NCI-H146 (cell line): Measurements from ENCODE around the gene TSPAN32.

Source experiments
- DNase-seq: peaks from one replicate; lab custom pipeline; 2025; lab: John Stamatoyannopoulos, UW

The TSPAN32 gene

DNA sequence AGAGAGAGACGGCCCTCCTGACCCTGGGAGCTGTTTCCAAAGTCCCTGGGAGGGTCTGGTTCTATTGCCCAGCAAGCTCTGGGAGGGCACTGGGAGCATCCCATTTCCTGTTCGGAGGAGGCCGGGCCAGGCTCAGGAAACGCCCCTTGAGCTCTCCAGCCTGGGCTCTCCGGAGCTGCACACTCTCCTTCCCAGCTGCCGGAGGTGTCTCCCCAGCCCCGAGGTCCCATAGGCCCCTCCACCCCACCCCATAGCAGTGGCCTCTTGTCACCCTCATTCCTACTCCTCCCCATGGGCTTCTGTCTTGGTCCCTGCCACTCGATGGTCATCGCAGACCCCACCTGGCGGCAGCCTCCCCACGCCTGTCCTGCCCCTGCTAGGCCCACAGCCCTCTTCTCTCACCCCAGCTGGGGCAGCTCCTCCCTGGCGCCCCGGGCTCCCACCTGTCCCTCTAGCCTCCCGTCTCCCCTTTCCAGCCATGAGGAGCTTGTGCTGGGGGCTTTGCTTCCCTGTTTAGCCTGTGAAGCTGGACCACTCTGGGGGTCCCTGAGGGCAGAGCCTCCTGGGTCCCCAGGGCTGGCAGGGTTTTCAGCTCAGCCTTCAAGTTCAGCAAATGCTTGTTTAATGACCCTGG is 2.8 kb downstream of the TSPAN32 start:
- no peak for DNase-seq

DNA sequence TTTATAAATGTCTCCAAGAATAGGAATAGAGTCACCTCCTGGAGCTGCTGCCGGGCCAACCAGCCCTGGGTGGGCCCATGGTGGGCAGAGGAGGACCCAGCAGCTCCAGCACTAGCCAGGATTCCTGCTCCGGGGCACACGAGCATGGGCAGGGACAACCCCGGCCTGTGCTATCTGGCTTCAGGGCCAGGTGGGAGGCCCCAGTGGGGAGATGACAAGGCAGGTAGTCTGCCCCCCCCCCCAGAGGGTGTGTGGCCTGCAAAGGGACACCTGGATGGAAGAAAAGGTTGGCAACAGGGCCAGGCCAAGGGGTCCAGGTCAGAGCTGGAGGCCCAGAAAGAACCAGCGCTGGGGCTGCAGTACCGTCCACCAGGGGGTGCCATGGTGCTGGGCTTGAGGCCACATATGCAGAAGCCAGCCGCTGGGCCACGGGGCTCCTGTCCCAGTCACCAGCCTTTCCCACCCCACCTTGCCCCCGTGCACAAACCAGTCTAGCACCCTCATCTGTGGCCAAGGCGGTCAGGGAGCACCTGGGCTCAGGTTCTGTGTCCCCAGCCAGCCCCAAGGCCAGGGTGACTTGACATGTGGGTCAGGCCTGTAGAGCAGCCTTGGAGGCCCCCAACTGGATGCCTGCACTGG is 3.4 kb downstream of the TSPAN32 start:
- peak; percentile 68 for DNase-seq

DNA sequence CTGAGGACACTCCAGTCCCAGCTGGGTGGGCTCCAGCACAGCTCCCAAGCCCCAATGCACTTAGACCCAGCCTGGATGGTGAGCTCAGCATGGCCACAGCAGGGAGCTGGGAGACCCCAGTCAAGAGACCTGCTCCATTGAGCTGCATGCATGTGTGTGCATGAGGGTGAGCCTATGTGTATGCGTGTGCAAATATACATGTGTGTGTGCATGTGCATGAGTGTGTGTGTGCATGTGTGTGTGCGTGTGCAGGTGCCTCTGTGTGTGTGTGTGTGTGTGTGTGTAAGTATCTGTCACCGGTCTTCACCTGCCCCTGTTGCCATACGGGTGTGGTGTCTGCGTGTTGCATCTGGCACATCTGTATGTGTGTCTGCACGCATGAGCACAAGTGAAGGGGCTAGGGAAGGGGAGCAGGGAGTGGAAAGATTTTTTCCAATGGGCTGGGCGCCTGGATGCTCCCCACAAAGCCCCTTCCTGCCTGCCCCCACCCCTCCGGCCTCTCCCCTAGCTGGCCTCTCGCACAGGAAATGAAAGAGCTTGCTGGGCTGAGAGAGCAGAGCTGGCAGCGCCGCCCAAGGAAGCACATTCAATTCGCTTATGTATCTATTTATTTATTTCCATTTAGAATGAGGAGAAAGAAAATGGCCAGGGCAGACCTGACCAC is 4.1 kb downstream of the TSPAN32 start:
- no peak for DNase-seq

DNA sequence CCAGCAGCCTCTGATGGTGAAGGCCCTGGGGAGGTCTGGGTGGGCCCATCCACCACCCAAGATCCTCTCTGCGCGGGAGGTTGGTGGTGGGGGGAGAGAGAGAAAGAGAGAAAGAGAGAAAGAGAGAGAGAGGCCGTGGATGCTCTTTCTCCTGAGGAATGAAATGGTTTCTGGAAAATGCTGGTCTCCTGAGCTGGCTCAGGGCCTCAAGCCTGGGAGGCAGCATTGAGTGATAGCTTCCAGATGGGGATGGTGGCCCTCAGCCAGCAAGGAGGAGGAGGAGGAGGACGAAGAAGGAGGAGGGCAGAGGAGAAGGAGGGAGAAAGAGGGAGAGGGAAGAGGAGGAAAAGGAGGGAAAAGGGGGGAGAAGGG is 4.6 kb downstream of the TSPAN32 start:
- no peak for DNase-seq

DNA sequence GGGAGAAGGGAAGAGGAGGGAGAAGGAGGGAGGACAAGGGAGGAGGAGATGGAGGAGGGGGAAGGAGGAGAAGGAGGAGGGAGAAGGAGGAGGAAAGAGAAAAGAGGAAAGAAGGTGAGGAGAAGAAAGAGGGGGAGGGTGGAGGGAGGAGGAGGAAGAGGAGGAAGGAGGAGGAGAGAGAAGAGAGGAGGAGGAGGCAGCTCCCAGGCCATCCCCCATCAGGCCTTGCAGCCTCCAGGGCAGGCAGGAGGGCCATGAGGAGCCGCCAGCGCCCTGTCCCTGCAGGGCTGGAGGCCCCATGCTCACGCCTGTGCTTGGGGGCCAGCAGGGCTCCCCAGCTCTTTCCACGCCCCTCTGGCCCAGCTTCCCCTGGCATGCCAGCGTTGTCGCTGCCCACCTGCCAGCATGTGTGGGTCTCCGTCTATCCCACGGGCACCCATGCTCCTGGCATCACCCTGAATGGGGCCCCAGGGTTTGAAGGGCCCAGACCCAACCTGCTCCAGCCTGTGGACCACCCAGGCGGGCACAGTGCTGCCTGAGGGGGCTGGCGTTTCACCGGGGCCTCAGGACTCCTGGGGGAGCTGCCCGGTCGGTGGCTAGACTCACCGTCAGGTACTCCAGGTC is 5.2 kb downstream of the TSPAN32 start:
- no peak for DNase-seq

DNA sequence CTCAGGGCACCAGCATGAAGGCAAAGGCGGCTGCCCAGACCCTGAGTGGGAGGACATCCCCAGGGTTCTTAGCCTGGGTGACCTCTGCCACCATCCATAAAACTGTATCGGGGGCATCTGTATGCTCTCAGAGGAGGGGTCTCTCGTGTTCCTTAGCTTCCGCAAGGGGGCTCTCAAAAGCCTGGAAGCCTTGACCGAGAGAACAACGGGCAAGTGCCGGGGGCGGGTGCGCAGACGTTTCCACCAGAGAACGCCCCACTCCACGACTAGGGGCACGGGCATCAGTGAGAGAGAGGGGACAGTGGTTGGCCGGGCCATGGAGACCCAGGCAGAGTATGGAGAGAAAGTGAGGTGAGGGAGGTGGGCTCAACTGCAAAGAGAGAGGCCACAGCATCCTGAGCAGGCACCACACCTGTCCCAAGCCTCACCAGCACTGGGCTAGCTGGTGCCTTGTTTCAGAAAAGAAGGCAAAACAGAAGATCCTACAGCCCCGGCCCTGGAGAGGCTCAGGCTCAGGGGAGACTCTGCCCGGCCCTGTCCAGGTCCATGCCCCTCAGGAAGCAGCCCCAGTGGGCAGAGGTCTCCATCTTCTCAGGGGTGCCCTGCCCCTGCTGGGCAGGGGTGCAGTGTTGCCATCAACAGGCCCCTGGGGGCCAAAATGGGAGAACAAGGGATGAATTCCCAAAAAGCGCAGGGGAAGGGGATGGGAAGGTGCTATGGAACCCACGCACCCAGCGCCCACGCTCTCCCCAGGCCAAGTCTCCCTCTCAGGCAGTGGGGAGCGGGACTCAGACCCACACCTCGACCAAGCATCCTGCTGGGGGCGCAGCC is 5.9 kb downstream of the TSPAN32 start:
- DNase-seq = no peak

DNA sequence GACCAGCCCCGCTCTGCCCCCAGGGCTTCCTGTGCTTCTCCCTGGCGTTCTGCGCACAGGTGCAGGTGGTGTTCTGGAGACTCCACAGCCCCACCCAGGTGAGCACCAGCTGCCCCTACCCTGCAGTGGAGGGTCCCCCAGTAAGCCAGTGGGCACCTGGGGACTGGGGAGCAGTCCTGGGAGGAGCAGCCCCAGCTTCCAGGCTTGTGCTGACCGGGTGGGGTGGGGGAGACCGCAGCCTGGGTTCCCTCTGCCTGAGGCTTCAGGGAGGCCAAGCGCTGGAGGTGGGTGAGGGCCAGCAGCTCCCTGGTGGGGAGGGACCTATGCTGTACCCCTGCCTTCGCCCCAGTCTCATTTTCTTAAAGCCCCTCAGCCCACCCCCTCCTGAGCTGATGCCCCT is 6.9 kb downstream of the TSPAN32 start:
- peak; percentile 30 for DNase-seq

DNA sequence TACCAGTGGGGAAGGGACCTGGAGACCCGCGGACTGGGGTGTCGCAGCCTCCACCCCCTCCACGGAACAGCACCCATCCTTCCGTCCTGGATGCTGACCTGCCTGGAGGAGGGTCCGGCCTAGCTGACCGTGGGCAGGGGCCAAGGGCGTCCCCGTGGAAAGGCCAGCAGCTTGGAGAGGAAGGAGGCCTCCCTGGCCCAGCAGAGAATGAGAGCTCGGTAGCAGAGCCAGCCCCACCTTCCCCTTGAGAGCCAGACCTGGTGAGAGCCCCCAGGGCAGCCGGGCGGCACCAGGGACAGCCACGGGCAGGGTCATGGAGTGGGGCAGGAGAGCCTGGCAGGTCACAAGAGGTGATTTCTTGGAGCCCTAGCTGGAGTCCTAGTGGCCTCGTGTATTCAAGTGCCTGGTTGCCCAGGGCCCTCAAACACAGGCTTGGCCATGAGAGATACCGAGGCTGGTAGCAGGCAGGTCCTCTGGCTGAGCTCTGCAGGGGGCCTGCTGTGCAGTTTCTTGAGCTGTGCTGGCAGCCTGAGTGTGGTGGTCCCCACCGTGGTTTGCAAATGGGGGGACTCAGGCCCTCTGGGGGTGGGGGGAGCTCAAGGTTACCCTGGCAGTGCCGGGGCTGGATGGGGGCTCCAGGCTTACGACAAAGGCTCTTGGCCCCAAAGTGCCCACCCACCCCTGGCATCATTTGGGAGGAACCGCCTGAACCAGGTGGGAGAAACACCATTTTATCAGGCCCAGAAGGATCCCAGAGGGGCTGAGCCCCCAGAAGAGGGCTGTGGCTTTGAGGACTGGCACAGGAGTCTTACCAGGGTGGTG is 7.6 kb downstream of the TSPAN32 start:
- no peak for DNase-seq

DNA sequence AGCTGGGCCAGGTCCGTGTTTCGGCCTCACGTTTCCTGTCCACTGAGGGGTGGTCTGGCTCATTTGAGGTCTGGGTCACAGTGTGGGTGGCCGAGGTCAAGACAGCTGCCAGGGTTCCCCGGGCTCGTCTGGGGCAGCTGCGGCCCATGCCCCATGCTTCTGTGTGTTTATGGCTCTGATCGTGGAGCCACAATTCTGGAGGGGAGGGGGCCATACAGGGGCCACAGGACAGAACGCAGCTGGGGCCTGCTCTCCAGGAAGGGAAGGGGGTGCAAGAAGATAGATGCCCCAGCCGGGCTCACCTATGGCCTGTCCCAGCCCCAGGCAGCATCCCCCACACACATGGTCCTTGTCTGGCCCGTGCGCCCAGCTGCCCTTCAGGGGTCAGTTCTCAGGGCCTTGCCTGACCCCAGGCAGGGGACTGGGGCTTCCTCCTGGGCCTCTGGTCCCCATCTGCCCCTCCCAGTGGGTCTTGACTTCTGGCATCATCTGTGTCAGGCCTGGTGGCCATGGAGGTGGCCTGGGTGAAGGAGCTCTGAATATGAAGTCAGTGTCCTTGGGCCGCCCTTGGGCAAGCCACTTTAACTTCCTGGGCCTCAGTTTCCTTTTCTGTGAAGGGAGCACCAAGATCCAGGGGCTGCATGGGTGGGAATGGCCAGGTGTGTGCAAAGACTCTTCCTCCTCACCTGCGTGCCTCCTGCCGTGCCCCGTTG is 8.4 kb downstream of the TSPAN32 start:
- DNase-seq = no peak

DNA sequence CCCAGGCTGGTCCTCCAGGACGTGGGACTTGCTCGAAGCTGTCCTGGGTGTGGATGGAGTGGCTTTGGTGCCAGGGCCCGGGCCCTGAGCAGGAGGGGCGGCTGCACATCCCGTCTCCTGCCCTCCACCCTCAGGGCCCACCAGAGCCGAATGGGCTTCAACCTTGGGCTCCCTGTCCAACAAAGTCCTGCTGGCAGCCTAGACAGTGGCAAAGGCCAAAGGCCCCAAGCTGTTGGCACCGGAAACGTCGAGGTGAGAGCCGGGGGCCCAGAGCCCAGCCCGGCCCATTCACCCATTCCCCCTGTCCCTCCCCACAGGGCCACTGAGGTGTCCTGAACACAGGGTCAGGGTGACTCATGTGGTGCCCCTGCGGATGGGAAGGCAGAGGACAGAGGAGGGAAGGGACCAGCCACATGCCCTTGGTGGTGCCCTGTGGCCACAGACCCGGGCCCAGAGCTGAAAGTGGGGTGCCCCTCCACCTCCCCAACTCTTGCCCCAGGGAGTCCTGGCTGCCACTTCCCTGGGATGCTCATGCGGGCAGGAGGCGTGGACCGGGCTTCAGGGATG is 9.1 kb downstream of the TSPAN32 start:
- DNase-seq = no peak

DNA sequence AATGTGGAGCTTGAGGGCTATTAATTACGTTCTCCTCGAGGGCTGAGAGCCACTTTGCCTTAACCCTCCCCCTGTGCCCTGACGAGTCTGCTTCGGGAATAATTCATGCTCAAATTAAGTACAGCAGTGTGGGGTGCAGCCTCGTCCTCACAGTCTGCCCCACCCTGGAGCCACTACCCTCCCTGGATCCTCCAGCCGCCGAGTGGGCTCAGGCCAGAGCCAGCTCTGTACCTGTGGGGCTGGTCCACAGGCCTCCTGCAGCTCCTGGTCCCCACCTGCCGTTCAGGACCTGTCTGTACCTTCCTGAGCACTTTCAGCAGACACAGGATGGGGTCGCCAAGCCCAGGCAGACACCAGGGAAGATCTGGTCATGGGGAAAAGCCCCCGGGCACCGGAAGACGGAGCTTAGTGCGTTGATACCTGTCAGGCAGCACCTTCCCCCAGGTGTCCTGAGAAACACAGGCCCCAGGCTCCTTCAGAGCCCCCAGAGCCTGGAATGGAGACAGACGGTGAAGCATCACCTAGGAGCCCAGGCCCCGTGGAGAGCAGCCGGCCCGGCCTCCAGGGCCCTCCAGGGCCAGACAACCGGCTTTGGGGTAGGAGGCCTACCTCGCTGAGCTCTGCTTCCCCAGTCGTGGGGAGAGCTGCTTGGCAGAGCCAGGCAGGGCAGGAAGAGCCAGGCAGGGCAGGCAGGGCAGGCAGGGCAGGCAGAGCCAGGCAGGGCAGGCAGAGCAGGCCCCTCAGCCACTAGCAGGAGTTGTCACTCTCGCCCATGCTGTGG is 9.7 kb downstream of the TSPAN32 start:
- DNase-seq = peak; percentile 31

DNA sequence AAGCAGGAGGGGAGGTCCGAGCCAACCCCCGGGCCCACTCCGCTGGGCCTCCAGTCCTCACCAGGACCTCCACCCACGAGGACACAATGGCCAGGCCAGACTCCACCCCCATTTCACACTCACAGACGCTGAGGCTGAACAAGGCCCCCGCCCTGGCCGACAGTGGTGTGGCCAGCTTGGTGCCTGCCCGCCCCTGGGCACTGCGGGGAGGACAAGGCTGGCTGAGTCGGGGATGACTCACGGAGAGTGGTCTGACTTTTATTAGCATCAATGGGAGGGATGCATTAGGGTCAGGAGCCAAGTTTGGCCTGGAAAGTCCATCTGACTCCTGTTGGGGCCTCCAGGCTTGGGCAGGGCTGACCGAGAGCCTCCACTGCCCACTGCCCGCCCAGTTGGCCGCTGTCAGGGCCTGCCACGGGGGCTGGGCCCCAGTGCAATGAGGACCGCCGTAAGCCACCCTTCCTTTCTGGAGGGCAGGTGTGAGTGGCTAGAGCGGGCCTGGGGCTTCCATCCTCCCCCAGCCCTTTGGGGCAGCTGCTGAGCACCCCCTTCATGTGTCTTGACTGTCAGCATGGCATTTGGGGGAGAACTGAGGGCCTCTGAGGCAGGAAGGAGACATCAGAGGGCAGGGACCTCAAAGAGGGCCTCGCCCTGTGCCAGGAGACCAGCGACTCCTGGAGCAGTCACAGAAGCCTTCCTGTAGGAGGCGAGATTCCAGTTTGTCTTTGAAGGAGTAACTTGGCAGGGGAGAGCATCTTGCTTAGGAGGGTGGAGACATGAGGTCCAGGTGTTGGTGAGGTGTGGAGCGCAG is 10.6 kb downstream of the TSPAN32 start:
- no peak for DNase-seq

DNA sequence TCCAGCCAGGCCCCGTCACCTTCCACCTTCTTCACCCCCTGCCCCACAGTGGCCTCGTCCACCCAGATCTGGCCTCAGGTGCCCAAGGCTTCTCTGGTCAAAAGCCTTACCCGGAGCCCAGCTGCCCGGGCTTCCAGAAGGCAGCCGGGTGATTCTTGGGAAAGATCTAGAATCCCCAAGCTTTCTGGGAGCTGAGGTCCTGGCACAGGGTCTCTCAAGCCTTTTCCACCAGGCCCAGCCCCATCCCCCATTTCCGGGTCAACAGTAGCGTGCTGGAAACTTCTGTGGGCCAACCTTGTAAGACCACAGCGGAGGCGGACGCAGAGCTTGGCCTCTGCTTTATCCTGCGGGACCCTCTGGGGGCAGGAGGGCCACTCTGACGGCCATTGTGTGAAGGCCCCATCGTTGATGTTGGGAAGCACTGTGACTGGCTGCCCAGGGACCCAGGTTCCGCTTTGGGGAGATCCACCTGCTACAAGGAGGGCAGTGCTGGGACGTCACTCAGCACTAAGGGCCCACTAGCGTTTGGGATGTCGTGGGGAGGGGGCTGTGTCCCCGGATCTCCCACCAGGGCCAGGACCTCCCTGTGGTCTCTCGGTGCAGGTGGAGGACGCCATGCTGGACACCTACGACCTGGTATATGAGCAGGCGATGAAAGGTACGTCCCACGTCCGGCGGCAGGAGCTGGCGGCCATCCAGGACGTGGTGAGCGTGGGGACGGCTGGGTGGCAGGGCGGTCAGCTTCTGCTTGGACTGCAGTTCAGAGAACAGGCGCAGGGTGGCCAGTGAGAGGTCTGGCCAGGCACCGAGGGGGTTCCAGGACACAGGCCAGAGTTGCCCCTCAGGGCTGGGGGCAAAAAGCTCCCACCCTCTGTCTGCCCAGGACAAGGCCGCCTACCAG is 11.5 kb downstream of the TSPAN32 start:
- DNase-seq = no peak

DNA sequence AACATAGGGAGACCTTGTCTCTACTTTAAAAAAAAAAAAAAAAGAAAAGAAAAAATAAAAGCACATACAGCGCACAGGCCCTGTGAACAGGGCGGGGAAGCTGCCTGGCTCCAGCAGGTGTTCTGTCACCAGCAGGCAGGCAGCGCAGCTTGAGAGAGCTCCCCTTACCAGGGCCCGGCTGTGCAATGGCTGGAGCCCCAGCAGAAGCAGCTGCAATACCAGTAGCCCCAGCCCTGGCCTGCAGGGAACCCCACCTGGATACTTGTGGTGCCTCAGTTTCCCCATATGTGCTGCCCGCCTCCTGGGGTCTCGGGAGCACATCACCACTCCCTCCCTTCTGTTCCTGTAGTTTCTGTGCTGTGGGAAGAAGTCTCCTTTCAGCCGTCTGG is 12.3 kb downstream of the TSPAN32 start:
- no peak for DNase-seq

DNA sequence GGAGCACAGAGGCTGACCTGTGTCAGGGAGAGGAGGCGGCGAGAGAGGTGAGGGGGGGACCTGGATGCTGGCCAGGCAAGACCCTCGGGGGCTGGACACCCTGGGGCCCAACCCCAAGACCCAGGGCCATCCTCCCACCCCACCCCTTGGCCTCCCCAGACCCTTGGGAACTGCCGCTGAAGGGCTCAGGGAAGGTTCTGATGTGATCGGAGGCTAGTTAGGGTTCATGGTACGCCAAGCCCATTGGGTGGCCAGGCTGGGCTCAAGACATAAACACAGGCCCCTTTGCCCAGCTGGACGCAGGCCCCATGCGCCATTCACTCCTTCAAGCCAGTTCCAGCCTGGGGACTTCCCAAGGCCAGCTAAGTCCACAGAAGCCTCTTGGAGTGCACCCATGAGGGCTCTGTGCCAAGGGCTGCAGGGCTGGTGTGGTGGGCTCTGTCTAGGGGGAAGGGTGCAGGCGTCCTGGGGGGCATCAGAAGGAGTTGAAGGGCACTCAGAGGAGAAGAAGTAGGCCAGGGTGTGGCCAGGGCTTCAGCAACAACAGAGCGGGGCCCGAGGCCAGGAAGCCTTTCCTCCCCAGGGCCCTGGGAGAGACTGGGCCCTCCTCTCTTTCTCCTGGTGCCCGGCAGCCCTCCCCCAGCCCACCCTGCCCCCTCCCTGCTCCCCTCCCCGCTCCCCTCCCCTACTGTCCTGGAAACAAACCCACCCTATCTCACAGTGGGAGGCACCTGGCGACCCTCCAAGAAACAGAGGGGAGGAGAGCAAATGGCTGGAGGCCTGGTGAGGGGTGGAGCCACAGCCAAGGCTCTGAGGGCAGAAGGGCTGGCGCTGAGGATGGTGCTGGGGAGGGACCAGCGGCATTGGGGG is 12.9 kb downstream of the TSPAN32 start:
- peak; percentile 19 for DNase-seq

DNA sequence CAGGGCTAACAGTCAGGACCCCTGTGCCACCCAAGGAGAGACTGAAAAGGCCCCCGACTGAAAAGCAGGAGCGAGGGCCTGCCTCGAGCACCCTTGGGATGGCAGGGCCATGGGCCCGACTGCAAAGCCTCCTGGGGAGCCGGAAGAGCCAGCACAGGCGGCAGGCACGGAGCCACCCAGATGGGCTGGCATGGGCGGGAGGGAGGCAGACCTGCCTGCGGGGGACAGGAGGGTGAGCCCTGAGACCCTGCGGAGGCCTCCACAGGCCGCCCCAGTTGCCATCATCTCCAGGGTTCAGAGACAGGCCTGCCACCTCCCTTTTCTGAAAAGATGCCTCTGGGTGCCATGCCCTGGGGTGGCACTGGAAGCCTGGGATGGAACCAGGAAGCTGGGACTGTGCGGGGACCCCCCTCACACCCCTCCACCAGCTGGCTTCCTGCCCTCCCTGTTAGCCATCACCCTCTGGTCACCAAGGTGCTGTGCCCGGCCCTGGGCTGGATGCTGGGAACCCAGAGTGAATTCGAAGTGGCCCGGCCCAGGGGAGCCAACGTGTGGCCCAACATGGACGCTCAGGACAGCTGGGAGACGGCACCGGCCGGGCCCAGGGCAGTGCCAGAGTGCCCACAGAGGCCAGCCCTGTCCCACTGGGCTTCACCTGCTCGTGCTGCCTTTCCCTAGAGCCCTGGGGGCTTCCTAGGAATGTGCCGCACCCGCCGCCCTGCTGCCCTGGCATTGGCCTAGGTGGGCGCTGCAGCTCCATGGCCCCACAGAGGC is 13.8 kb downstream of the TSPAN32 start:
- no peak for DNase-seq
